Fibroblast of mammary gland (primary cell): Measurements from ENCODE around the gene RNF157.
"Not testable (repeated sequence)": the region's sequence is repeated elsewhere in the genome, so short reads cannot be mapped to it uniquely, and the experiment has no call there.

ENCODE experiments used
- DNase-seq: peaks from one replicate; pipeline ENCODE4 v3.0.0-alpha.2; 2010; ENCODE audit warnings: low read depth
- H3K4me3 ChIP-seq: 2 replicates; pipeline ENCODE4 v1.5.1; 2011; ENCODE audit warnings: low read depth, mild to moderate bottlenecking, low read length, moderate library complexity; ENCODE audit not compliant: control insufficient read depth
- TF ChIP-seq, protein P1 (sequence below): conservative IDR thresholded peaks from 2 replicates; pipeline ENCODE4 v1.5.1; 2011; ENCODE audit warnings: low read depth, low read length, inconsistent platforms; ENCODE audit not compliant: control insufficient read depth, insufficient read depth

Gene RNF157

DNA sequence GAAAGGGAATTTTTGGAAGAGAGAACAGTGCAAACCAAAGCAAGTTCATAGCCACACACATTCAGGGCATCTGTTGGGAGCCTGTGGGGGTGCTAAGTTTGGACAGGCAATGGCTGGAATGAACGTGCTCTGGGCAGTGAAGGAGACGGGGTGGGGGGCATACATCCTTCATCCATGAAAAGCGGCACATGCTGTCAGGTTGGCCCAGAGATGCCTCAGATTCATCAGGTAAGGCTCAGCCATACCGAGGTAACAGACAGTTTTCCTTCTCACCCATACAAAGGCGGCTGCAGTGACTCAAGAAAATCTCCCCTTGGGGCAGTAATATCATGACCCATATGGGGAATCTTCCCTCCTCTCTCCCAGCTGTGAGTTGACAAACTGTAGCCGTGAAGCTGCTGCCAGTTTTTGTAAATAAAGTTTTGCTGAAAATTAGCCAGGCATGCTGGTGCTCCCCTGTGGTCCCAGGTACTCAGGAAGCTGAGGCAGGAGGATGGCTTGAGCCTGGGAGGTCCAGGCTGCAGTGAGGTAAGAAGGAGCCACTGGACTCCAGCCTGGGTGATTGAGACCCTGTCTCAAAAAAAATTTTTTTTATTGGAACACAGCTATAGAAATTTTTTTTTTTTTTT is 15.6 kb upstream of the RNF157 start:
- TF ChIP-seq, protein P1, sequence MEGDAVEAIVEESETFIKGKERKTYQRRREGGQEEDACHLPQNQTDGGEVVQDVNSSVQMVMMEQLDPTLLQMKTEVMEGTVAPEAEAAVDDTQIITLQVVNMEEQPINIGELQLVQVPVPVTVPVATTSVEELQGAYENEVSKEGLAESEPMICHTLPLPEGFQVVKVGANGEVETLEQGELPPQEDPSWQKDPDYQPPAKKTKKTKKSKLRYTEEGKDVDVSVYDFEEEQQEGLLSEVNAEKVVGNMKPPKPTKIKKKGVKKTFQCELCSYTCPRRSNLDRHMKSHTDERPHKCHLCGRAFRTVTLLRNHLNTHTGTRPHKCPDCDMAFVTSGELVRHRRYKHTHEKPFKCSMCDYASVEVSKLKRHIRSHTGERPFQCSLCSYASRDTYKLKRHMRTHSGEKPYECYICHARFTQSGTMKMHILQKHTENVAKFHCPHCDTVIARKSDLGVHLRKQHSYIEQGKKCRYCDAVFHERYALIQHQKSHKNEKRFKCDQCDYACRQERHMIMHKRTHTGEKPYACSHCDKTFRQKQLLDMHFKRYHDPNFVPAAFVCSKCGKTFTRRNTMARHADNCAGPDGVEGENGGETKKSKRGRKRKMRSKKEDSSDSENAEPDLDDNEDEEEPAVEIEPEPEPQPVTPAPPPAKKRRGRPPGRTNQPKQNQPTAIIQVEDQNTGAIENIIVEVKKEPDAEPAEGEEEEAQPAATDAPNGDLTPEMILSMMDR = no peak

DNA sequence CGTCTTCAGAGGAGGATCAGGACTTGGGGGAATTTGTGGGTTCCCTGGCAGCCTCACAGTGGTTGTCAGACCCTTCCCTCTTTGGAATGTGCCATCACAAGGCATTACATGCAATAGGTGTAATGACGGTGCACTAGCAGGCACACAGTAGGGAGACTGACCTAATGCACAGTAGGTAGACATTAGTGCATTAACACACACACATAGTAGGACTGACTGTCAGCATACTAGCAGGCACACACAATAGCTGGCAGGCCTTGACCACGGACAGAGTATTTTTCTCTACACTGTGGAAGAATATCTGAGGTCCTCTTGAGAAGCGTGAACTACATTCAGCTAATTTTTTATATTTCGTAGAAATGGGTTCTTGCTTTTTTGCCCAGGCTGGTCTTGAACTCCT is 14.0 kb upstream of the RNF157 start:
- no peak for DNase-seq
- TF ChIP-seq, protein P1 = no peak

More for the DNA sequence above, 15.6 kb upstream of the RNF157 start:
- no peak overlapping the region for H3K4me3 ChIP-seq
- no peak for DNase-seq

DNA sequence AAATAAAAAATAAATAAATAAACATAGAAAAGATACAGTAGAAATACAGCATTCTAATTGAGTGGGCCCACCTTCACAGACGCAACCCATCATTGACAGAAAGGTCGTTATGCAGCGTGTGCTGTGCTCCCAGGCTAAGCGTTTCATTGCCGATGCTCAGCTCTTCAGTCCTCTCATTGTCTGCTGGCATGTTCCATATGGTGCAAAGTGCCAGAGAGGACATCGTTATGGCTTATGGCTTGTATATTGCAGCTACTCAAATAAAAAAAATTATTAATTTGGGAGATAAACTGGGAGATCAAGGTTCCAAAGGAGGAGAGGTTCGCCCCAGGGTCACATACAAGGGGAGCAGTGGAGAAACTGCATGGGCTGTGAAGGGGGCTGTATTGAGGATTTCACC is 13.5 kb upstream of the RNF157 start:
- DNase-seq = no peak
- no peak overlapping the region for H3K4me3 ChIP-seq
- TF ChIP-seq, protein P1 = no peak

More for the DNA sequence above, 14.0 kb upstream of the RNF157 start:
- no peak overlapping the region for H3K4me3 ChIP-seq

DNA sequence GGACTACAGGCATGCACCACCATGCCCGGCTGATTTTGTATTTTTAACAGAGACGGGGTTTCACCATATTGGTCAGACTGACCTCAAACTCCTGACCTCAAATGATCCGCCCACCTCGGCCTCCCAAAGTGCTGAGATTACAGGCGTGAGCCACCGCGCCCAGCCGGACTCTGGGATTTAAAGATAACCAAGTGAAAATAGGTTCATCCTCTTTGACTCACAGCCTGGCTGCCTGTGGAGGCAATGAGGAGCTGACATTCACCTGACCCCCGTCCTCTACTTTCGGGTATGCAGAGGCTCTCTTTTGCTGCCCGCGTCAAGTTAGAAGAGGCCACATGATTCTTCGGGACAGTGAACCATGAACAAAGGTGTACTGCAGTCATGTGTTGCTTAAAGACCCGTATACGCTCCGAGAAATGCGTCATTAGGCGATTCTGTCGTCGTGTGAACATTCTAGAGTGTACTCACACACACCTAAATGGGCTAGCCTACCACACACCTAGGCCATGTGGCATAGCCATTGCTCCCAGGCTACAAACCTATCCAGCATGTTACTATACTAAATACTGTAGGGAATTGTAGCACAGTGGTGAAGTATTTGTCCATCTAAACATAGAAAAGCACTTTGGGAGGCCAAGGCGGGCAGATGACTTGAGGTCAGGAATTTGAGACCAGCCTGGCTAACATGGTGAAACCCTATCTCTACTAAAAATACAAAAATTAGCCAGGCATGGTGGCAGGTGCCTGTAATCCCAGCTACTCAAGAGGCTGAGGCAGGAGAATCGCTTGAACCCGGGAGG is 12.9 kb upstream of the RNF157 start:
- not testable (repeated sequence) for H3K4me3 ChIP-seq
- peak; percentile 39 for DNase-seq

DNA sequence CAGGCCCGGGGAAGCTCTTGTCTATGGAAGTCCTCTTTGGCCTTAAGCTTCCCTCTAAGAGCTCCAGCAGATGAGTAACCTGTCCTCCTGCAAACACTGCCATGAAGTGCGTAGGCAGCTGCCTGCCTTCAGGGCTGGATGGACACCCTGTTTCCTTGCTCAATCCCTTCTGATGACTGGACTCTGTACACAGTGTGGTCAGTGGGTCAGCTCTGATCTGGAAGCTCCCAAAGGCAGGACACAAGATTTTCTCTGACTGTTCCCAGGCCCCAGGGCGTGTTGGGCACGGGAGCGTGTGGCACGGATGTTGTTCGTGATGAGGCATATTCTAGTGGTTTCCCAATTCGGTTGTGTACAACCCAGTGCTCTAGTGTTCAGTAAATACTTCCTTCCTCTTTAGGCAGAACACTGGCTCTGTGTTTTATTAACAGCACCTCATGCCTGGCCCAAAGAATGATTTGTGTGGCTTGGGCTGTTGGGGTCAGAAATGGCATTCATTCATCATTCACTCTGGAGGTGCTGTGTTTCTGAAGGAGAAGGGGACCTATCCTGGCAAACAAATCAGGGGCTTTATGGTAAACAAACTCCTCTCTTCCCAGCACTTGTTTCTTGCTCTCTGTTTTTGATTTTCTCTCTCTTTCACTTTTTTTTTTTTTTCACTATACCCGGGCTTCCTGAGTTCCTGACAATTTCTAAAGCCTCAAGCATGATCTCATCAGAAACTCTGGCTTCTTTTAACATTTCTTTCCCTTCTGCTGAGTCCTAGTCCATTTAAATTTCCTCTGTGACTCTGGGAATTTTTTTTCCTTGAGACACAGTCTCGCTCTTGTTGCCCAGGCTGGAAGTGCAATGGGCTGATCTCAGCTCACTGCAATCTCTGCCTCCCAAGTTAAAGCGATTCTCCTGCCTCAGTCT is 12.0 kb upstream of the RNF157 start:
- no peak overlapping the region for H3K4me3 ChIP-seq
- DNase-seq = peak; percentile 100
- TF ChIP-seq, protein P1 = no peak

DNA sequence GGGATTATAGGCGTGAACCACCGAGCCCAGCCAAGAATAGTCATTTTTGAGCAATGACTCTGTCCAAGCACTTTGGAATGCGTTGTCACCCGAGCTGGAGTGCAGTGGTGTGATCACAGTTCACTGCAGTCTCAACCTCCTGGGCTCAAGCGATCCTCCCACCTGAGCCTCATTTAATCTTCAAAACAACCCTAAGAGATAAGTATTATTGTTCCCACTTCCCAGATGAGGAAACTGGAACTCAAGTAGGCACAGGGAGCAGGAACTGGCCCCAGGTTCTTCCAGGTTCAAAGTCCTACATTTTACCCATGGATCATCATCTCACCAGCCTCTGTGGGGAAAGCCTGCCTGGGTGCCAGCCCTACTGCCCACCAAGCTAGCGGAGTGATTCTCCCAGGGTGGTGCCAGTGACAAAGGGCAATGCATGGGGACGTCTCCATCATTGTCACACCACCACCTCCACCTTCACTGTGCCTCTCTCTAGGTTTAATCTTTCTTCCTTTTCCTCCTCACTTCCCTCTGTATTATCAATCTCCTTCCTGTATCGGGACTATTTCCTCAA is 11.3 kb upstream of the RNF157 start:
- no peak overlapping the region for H3K4me3 ChIP-seq

More for the DNA sequence above, 11.3 kb upstream of the RNF157 start:
- DNase-seq = peak; percentile 53
- TF ChIP-seq, protein P1 = no peak
